ENCODE data around the gene TMX2.
A peak's percentile ranks its signal among the peaks of the same experiment; 100 is the strongest.
"Not testable (repeated sequence)": the region's sequence is repeated elsewhere in the genome, so short reads cannot be mapped to it uniquely, and the experiment has no call there.

The TMX2 gene

DNA sequence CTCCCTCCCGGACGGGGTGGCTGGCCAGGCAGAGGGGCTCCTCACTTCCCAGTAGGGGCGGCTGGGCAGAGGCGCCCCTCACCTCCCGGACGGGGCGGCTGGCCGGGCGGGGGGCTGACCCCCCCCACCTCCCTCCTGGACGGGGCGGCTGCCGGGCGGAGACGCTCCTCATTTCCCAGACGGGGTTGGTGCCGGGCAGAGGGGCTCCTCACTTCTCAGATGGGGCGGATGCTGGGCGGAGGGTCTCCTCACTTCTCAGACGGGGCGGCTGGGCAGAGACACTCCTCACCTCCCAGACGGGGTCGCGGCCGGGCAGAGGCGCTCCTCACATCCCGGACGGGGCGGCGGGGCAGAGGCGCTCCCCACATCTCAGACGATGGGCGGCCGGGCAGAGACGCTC lies 4.3 kb downstream of the TMX2 start:
- not testable (repeated sequence) for DNase-seq

DNA sequence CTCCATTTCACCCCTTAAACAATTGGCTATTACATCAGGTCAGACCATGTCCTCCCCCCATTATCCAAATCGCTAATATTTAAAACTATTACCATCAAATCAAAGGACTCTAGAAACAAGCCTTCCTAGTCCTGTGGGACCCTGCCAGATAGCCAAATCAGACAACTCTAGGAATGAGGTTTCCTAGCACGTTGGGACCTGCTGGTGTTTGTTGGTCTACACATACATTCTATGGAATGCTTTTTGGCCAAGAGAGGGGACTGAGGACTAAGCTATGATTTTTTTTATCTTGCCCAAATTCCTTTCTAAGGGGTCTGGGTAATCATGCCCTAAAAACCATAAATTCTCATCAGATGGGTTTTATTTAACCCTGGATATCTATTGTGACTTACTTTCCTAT lies 14.8 kb downstream of the TMX2 start:
- no peak for DNase-seq

DNA sequence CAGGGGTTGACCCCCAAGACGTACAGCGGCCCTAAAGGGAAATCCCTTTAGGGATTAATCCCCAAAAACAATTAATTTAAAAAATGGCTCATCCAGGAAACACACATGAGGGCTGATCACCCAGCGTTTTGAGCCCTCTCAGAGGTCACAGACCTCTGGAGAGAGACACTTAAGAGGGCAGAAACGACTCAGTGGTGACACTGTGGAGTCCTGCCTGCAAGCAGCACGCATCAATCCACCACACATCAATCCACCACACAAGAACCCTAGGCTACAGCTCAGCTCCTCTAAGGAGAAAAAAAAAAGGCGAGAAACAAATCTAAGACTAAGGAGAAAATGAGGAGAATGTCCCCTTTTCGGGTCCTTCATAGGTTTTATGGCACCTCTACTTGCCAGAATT lies 16.4 kb downstream of the TMX2 start:
- no peak for DNase-seq

DNA sequence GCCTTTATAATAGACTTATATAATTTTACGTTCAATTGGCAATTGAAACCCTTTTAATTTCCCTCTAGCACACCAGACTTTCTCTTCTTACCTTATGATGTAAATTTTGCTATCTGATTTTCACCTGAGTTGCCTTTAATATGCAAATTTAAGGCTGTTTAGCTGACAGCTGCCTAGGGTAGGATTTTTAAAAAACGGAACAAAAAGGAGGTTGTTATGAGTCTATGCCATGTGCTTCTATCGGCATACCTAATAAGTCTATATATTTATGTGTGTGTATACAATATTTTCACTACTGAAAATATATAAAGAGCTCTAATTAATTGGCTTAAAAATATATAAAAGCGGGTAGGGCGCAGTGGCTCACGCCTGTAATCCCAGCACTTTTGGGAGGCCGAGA lies 17.1 kb downstream of the TMX2 start:
- DNase-seq: no peak

DNA sequence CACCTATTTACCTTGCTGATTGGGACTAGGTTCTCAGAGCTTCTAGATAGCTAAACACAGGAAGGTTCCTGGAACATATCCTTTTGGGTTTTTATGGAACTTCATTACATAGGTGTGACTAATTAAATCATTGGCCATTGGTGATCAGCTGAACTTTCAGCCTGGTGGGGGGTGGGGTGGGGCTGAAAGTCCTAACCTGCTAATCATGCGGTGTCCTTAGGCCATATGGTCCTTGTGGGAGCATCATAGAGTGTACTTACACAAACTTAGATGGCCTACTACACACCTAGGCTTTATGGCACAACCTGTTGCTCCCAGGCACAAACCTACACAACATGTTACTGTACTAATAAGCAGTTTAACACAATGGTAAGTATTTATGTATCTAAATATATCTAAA lies 20.3 kb downstream of the TMX2 start:
- DNase-seq: no peak

DNA sequence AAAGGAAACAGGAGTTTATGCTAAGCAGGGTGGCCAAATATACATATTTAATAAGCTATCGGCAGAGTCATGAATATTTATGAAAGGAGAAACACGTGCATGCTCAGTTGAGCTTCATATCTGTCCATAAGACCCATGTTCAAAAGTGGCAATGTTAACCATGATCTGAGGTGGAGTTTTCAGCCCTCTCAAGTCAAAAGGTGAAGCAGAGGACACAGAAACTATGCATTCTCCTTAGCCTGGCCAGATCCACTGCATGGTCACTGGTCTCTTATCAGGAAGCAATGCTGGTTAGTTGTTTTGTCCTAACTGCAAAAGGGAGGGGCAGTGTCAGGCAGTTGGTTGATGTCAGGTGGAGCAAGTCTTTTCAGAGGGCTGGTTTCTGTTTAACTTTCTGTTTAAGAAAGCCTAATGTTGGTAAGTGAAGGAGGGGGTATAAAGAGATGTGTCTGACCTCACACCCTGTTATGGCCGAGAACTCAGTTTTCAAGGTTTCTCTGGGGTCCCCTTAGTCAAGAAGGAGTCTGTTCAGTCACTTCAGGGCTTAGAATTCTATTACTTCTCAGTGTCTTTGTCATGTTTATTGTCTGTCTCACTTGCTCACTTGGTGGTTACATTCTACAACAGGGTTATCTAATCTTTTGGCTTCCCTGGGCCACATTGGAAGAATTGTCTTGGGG lies 23.4 kb downstream of the TMX2 start:
- no peak for DNase-seq

DNA sequence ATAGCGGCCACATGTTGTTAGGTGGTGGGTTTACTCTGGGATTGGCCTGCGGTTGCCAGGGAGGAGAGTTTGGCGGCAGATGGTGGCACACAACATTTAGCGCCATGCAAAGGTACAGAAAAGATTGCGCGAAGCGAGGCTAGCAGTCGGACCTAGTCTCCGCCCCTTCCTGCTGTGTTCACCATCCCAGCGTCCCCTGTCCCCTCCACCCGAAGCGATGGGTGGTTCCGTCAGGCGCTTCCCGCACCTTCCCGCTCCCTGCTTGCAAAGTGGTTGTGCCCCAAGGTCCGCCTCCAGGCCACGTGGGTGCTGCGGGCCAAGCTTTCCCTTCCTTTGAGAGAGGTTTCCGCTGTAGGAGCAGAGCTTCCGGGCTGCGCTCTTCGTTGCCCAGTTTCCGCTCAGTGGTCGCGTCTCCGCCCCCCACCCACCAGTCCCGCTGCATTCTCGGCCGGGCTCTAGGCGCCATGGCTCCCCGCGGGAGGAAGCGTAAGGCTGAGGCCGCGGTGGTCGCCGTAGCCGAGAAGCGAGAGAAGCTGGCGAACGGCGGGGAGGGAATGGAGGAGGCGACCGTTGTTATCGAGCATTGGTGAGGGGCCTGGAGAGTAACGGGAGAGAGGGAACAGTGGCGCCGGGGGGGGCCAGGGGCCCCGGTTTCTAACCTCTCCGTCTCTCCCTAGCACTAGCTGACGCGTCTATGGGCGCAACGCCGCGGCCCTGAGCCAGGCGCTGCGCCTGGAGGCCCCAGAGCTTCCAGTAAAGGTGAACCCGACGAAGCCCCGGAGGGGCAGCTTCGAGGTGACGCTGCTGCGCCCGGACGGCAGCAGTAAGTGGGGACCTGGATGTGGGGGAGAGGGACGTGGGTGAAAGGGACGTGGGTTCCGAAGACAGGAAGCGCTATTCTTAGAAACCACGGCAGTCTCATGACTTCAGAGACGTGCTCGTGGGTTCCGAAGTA lies 29.0 kb downstream of the TMX2 start, which contains the start of gene SELENOH:
TSS of gene SELENOH (plus strand) at position 360 of the 955 bp plus-strand sequence. CDS start at position 465, 105 bp downstream.
- peak; percentile 91 to 97 for DNase-seq

DNA sequence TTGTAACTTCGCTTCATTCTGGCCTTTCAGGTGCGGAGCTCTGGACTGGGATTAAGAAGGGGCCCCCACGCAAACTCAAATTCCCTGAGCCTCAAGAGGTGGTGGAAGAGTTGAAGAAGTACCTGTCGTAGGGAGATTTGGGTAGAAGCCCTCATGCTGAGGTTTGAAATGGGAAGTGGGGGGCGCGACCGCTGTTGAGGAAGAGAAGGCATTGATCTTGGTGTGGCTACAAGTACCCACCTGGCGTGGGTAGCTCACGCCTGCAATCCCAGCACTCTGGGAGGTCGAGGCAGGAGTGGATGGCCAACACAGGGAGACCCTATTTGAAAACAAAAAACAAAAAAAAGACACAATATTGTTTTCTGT lies 29.7 kb downstream of the TMX2 start:
- no peak for DNase-seq

DNA sequence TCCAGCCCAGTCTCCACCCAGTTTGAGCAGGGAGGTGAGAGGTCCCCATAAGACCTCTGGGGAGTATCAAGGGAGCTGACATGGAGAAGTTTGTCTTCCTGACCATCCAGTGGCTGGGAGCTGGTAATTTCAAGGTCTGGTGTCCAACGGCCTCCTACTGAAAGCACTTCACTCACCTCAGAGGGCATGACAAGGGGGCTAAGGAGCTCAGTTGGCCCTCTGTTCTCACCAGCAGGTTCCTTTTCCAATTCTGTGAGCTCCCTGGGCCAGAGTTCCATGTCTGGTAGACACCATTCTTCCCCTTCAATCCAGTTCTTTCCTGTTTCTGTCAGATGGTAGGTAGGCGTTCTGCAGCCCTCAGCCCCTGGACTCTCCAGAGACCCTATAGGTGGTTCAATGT lies 32.0 kb downstream of the TMX2 start:
- no peak for DNase-seq

DNA sequence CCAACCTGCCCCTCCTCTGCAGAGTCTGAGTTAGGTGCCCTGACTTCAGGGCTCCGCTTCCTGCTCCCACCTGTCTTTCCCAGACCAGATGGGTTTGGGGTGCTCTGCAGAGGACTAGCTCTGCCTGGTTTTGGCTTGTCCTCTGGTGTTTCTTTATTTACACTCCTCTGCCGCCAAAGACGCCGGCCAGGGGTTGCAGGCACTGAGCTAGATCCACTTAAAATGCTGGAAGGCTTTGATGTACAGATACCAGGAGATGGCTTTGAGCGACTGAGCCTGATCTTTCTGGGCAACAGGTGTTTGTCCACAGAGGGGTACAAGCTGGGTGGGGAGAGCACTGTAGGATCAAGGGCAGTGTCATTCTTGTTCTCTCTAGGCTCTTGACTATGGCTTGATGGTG lies 32.8 kb downstream of the TMX2 start:
- no peak for DNase-seq

DNA sequence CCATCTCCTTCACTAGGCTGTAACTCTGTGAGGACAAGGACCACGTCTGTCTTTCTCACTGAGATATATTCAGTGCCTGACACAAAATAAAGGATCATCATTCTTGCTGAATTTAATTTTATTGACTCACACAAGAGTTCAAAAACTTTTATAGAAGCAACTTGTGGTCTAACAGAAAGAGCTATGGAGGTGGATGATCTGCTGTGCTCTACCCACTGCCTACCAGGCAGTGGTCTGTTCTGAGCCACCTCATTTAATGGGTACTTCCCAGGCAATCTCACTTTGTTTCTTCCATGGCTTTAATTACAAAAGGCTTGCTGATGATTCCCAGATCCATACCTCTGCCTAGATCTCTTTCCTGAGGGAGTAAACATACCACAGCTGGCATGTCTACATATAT lies 34.5 kb downstream of the TMX2 start:
- no peak for DNase-seq

DNA sequence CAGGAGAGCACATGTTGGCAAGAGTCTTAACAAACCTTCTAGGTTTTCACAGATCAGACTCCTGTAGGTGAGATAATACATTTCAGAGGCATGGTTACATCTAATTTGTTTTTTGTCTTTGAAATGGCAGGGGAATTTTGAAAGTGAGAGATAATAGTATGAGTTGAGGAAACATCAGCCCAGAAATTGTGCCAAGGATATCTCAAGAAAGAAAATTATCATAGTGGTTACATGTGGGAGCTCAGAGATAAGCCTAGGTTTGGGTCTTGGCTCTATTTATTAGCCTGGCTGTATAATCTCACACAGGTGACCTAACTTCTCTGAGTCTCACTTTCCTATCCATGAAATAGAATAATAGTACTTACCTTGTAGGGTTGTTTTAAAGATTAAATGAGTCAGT lies 38.8 kb downstream of the TMX2 start:
- no peak for DNase-seq

DNA sequence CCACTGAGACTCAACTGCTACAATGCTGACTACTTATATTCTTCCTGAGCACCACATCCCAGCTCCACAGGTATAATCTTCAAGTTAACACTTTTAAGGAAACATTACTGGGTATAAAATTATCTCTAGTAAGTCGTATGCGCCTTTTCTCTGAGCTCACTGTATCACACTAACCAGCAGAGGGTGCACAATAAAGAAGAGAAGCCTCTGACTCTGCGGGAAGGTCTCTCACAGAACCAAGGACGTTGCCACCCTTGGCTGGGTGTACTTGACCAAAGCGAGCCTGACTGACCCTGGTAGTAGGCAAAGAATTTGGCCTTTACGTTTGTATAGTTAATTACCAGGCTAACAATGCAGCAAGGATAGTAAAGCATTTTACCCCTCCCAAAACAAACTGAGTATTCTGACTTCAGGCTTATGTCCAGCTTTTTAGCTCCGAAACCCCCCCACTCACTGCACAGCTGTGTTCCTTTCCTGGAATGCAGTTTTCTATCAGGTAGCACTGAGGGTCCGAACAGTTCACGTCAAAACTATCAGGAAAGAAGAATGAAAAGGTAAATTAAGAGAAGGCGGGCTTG lies 39.4 kb downstream of the TMX2 start, which contains the start of gene BTBD18:
TSS of gene BTBD18 (minus strand) at position 144 of the 578 bp plus-strand sequence. CDS start 631 bp downstream, outside the sequence.
- peak in 1 of 2 donors; percentile 21 for DNase-seq

DNA sequence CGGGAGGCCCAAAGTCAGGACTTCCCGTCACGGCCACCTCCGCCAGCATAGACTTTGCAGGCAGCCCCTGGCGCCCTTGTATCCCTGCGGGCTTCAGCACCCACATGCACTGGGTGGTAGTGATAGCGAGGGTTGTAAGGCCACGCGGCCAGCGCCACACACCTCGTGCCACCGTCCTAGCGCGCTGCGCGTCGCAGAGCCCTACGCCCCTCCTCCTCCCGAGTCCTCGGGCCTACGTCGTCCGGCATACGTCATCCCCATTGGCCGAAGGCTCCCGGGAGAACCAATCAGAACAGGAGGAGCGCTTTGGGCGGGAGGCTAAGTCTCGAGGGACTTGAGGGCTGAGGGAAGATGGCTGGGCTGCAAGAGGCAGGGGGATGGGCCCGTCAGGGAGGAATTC lies 40.6 kb downstream of the TMX2 start:
- DNase-seq: no peak

DNA sequence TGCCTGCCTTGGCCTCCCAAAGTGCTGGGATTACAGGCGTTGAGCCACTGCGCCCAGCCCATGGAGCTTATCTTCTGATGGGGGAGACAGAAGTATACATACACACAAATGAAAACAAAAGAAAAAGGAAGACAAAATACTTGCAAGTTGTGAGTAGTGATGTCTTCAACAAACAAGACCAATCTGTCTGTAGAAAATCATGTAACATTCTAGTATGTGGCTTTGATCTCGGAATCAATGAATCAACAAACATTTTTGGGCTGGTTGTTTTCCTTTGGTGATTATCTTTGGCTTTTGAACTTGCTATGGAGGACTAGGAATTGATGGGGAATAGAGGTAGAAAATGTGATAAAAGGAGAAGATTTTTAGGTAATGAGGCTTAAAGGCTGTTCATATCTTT lies 45.8 kb downstream of the TMX2 start:
- DNase-seq: no peak

DNA sequence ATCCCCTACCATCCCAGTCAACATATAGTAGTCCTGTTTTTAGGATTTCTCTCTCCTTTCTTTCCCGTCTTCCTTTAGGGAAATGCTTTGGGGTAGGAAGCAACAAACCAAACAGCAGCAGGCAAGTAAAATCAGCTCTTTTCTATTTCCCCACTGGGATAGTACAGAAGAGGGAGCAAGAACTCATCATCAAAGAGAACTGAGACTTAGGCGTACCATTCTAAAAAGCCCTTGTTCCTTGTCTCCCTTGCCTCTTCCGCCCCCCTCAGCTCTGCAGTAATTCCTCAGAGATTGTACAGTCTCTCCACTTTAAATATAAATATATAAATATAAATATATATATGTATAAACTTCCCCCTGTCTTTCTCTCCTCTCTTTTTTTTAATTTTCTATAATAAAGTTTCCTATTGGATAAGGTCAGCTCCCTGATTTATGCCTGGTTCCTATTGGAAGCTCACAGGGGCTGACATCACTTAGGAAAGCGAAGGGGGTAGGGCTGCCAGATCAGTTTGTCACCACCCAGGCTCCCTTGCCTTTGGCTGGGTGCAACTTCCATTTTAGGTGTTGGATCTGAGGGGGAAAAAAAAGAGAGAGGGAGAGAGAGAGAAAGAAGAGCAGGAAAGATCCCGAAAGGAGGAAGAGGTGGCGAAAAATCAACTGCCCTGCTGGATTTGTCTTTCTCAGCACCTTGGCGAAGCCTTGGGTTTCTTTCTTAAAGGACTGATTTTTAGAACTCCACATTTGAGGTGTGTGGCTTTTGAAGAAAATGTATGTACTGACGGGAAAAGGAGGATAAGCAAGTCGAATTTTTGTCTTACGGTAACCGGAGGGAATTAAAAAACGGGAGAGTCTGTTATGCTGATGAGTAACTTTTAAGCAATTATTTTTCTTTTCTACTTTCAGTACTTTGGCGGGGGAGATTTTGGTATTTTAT lies 49.2 kb downstream of the TMX2 start, which contains the start of gene CTNND1:
TSS of gene CTNND1 (plus strand) at position 502 of the 934 bp plus-strand sequence. CDS start 29,677 bp downstream, outside the sequence.
- DNase-seq: peak; percentile 69 to 94

DNA sequence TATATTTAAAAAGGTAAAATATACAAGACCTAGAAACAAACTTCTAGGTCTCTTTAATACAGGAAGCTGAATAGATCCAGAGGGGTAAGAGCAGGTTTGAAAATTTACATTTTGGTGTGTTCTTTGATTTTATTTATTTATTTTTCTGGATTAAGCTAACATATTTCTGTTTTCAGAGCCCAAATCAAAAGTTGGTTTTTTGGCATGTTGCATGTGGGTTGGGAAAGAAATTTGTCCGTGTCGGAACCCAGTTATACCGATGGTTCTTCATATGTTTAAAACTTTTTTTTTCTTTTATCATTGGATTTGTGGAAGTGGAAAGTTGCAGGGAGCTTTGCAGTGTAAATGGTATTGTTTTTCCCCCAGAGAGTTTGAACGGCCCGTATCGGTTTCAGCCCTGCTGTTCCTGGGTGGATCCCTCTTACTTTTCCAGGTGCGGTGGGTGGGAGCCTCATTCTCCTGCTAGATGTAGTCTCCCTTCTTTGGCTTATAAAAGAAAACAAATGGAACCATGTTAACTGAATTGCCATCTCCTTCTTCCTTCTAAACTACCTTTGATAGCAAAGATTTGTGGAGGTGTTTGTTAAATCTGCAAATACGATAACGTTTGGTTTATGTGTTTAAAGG lies 50.0 kb downstream of the TMX2 start:
- peak in 1 of 2 donors; percentile 31 for DNase-seq

DNA sequence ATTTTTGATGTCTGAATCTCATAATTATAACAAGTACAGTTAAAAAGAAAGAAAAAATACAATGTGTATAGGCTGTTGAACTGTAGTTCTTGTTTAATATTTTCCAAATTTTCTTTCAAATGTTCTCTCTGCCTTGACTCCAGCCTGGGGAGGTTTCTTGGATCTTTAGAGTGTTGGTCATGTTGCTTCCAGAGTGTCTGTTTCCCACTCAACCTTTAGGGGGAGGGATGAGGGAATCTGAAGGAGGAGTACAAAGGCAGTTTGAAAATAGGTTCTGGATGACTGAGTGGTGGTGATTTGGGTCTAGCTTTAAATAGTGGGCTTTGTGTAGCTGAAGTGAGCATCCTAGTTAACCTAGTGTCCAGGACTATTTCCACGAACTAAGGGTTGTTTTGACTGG lies 51.2 kb downstream of the TMX2 start:
- peak in 1 of 2 donors; percentile 42 for DNase-seq

DNA sequence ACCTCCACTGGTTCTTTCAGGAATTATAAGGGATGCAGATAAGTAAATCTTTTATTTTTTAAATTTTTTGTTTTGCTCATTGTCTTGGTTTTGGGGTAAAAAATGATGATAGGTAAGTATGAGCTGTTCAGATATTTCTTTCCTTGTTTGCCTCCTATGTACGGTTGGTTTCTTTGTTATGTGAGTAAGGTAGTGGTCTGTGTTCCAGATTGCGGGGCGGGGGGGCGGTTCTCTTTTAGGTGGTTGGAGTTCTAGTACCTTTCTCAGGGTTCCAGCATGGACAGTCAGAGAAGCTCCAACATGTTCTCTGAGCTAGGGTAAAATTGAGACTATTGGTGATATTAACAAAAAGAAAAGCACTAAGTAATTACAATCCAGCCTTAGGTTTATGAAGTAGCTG lies 51.6 kb downstream of the TMX2 start:
- DNase-seq: no peak

DNA sequence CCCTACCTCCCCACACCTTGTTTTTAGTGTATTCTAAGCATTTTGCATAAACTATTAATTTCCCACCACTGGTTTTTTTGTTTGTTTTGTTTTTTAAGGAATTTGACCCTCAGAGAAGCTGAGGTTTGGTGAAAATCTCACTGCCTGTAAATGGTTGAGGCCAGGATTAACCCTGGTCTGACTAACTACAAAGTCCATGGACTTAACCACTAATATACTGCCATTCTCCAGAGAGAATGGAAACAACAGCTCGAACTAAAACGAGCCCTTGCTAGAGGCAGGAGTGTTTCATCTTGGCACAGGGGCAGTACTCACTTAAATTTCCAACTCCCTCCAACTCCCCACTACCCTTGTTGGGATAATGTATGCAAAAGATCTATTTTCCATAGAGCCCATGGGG lies 52.2 kb downstream of the TMX2 start:
- DNase-seq: no peak

DNA sequence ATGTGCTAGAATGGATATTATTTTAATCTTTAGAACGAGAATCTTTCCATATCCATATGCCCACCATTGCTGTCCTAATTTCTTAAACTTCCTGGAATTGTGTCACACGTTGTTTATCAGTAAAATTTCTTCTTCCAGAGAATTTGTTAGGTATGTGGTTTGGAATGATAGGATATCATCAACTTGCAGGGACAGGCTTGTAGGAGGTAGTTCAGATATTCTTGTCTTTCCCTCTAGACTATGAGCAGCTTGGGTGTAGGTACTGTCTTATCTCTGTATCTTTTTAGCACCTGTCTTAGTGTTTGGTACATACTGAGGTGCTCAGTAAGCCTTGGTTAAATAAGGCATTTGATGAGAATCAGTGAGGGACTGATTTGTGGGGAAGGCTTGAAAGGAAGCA lies 52.6 kb downstream of the TMX2 start:
- DNase-seq: no peak

DNA sequence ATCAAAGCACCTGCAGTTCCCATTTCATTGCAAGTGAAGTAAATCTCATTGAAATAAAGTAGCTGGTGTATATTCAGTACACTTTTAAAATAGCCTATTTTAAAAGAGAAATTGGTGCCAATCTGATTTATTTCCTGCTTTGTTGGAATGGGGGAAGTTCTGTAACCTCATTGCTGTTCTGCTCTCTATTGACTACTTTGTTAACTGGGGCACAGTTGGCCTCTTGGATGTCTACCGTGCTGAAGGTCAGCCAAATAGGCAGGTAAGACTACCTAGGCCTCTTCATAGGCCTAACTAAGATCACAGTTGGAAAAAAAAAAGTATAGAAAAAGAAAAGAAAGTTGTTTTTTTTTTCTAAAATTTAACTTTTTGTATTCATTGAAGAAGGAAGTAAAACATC lies 58.4 kb downstream of the TMX2 start:
- DNase-seq: no peak

All from hippocampal formation (tissue), 2 donors.